CD14-positive monocyte (primary cell): ENCODE measurements around the gene HYAL1. TPM values are rescaled to one million over a fixed set of nuclear protein-coding genes. Genes with fewer than 3 reads are reported as not detected.

ENCODE experiments used
- DNase-seq, 3 donors: peaks; one replicate each; pipeline ENCODE4 v3.0.0-alpha.2; 2011 to 2022
- H2AFZ ChIP-seq: 2 replicates; pipeline ENCODE4 v1.6.0; 2012; ENCODE audit warnings: mild to moderate bottlenecking, low read depth, low read length, inconsistent platforms; ENCODE audit not compliant: insufficient read depth, poor library complexity, severe bottlenecking
- H3K27ac ChIP-seq, 2 donors: 1 replicate in 1 of 2; 2 replicates in 1 of 2; pipeline ENCODE4 v1.5.1; 2012 to 2013; ENCODE audit warnings: low read length in 2 of 2, control low read depth in 1 of 2, inconsistent platforms in 1 of 2, low read depth in 1 of 2, mild to moderate bottlenecking in 1 of 2
- H3K27me3 ChIP-seq, 2 donors: one replicate each; pipeline versions ENCODE4 v1.6.0 to v1.6.1; 2011 to 2013; ENCODE audit warnings: low read length in 2 of 2; ENCODE audit not compliant: control insufficient read depth in 2 of 2, insufficient read depth in 2 of 2
- H3K36me3 ChIP-seq, 2 donors: replicated peaks in 1 of 2; 1 replicate in 1 of 2; 2 replicates in 1 of 2; pipeline versions ENCODE4 v1.5.1 to v1.6.1; 2012 to 2013; ENCODE audit warnings: low read length in 2 of 2, control low read depth in 1 of 2, inconsistent platforms in 1 of 2, mild to moderate bottlenecking in 1 of 2; ENCODE audit not compliant: insufficient read depth in 2 of 2, control insufficient read depth in 1 of 2
- H3K4me1 ChIP-seq, 2 donors: 1 replicate in 1 of 2; 2 replicates in 1 of 2; pipeline versions ENCODE4 v1.5.1 to v1.6.1; 2012 to 2013; ENCODE audit warnings: low read length in 2 of 2, control low read depth in 1 of 2, inconsistent platforms in 1 of 2, mild to moderate bottlenecking in 1 of 2, moderate library complexity in 1 of 2; ENCODE audit not compliant: insufficient read depth in 2 of 2, control insufficient read depth in 1 of 2
- H3K4me2 ChIP-seq: replicated peaks from 2 replicates; pipeline ENCODE3; 2012; ENCODE audit warnings: low read length, moderate library complexity, mild to moderate bottlenecking; ENCODE audit not compliant: poor library complexity, severe bottlenecking; ENCODE audit errors: extremely low read depth
- H3K4me3 ChIP-seq, 3 experiments: fragments of 200-600 bp in 1 of 3; sonication (generic) in 1 of 3; replicated peaks in 1 of 3; 1 replicate in 2 of 3; 2 replicates in 1 of 3; pipeline ENCODE4 v1.5.1; 2011 to 2013; ENCODE audit warnings: low read length in 3 of 3, mild to moderate bottlenecking in 3 of 3, control low read depth in 2 of 3, low read depth in 2 of 3, inconsistent platforms in 1 of 3, moderate library complexity in 1 of 3
- H3K79me2 ChIP-seq: 2 replicates; pipeline ENCODE4 v1.6.0; 2012; ENCODE audit warnings: mild to moderate bottlenecking, control low read depth, inconsistent platforms, low read length, moderate library complexity; ENCODE audit not compliant: insufficient read depth
- H3K9ac ChIP-seq: 2 replicates; pipeline ENCODE4 v1.6.0; 2017; ENCODE audit warnings: low read length, mild to moderate bottlenecking; ENCODE audit not compliant: insufficient read depth, poor library complexity, severe bottlenecking
- H3K9me3 ChIP-seq, 2 donors: replicated peaks in 1 of 2; 1 replicate in 1 of 2; 2 replicates in 1 of 2; pipeline versions ENCODE4 v1.5.1 to v1.6.1; 2012 to 2013; ENCODE audit warnings: low read length in 2 of 2, control low read depth in 1 of 2; ENCODE audit not compliant: control insufficient read depth in 1 of 2, insufficient read depth in 1 of 2
- H4K20me1 ChIP-seq: 2 replicates; pipeline ENCODE4 v1.6.0; 2012; ENCODE audit warnings: mild to moderate bottlenecking, low read length, control low read depth, moderate library complexity; ENCODE audit not compliant: insufficient read depth
- H3K27ac Mint-ChIP-seq, 7 donors: one replicate each; pipeline ENCODE4 v1.8.0; 2020; ENCODE audit warnings: mild to moderate bottlenecking in 7 of 7, mixed read lengths in 7 of 7, moderate library complexity in 6 of 7, inconsistent platforms in 2 of 7
- H3K27me3 Mint-ChIP-seq, 3 donors: one replicate each; pipeline ENCODE4 v1.8.0; 2021 to 2022; ENCODE audit warnings: low read depth in 3 of 3, mild to moderate bottlenecking in 3 of 3, mixed read lengths in 3 of 3, moderate library complexity in 3 of 3, inconsistent platforms in 1 of 3
- H3K36me3 Mint-ChIP-seq, 2 donors: one replicate each; pipeline ENCODE4 v1.8.0; 2020; ENCODE audit warnings: mixed read lengths in 2 of 2, inconsistent platforms in 1 of 2, mild to moderate bottlenecking in 1 of 2
- H3K4me1 Mint-ChIP-seq: one replicate; pipeline ENCODE4 v1.8.0; 2020; ENCODE audit warnings: mild to moderate bottlenecking, mixed read lengths
- H3K4me3 Mint-ChIP-seq, 2 donors: one replicate each; pipeline ENCODE4 v1.8.0; 2020; ENCODE audit warnings: mild to moderate bottlenecking in 2 of 2, mixed read lengths in 2 of 2, moderate library complexity in 1 of 2
- H3K9me3 Mint-ChIP-seq, 7 donors: one replicate each; pipeline ENCODE4 v1.8.0; 2020 to 2022; ENCODE audit warnings: mixed read lengths in 7 of 7, mild to moderate bottlenecking in 6 of 7, moderate library complexity in 6 of 7, inconsistent platforms in 2 of 7
- WGBS: methylation state at CpG from one replicate; pipeline ENCODE4 v1.1.5; 2013; ENCODE audit warnings: missing lambda C conversion rate; ENCODE audit not compliant: insufficient coverage; 5-methylcytosine and 5-hydroxymethylcytosine counted together
- intact Hi-C, 2 donors: fragments of 100-400 bp; cut with micrococcal nuclease; formaldehyde crosslinking; loops; one replicate each; pipeline versions ENCODE4 v1.15.0 to v1.15.1; 2023
- polyA plus RNA-seq, 3 donors: library from polyadenylated mRNA; depleted of rRNA in 1 of 3; unstranded in 2 of 3; stranded (reverse) in 1 of 3; fragments of 300-500 nt in 2 of 3; fragments of >200 nt in 1 of 3; fragmentation: Illumina TruSeq in 2 of 3; gene quantifications; 1 replicate in 2 of 3; 2 replicates in 1 of 3; pipeline ENCODE4 v1.2.3, GENCODE V29; 2012 to 2021
- TF ChIP-seq, protein P1 (sequence below): fragments of 200-600 bp; IDR thresholded peaks from one replicate; pipeline ENCODE4 v1.8.0; 2022; ENCODE audit warnings: antibody characterized with exemption, mild to moderate bottlenecking

Gene HYAL1
- polyA plus RNA-seq, 3 donors = 0.57 TPM; not detected in 2

DNA sequence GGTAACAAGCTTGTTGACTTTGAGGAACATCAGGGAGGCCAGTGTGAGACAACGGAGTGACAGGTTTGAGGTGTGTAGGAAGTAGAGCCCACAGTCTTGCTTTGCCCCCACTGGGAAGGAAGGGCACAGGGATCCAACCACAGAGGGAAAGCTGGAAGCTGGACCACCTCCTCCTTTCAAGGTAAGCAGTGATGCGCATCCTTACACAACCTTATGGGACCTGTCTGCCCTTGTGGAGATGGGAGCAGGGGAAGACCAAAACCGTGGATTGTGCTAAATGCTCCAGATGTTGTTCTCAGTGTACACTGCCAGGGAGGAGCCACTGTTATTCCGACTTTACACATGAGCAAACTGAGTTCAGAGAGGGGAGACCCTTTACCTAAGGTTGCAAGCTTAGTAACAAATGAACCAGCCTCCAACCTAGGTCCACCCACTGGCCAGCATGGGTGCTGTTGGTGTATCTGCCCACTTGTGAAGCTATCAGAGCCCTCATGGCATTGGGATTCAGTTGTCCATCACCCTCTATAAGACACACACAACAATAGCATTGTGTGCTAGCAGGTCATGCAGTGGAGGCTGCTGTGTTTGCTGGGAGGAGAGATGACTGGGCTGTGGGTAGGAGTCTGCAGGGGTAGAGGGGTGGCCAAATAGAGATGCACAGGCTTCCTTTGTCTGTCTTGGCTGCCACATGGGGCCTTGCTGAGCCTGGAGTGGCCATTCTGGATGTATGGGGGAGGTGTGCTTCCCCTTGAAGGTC lies 25.1 kb downstream of the HYAL1 start:
- H3K27ac Mint-ChIP-seq = peak overlapping the region in 1 of 7 donors; percentile 1
- H3K9ac ChIP-seq = no peak overlapping the region
- no peaks in the 10 kb centered on the region for H4K20me1 ChIP-seq
- H3K79me2 ChIP-seq = no peaks in the 10 kb centered on the region
- no peaks in the 10 kb centered on the region for H3K36me3 ChIP-seq
- H3K4me1 Mint-ChIP-seq = peaks cover 22% of the 10 kb centered on the region
- TF ChIP-seq, protein P1, sequence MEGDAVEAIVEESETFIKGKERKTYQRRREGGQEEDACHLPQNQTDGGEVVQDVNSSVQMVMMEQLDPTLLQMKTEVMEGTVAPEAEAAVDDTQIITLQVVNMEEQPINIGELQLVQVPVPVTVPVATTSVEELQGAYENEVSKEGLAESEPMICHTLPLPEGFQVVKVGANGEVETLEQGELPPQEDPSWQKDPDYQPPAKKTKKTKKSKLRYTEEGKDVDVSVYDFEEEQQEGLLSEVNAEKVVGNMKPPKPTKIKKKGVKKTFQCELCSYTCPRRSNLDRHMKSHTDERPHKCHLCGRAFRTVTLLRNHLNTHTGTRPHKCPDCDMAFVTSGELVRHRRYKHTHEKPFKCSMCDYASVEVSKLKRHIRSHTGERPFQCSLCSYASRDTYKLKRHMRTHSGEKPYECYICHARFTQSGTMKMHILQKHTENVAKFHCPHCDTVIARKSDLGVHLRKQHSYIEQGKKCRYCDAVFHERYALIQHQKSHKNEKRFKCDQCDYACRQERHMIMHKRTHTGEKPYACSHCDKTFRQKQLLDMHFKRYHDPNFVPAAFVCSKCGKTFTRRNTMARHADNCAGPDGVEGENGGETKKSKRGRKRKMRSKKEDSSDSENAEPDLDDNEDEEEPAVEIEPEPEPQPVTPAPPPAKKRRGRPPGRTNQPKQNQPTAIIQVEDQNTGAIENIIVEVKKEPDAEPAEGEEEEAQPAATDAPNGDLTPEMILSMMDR = no peak
- H3K27me3 ChIP-seq = peaks cover 24 to 47% of the 10 kb centered on the region in 2 donors
- H3K36me3 Mint-ChIP-seq = peaks cover 6 to 8% of the 10 kb centered on the region in 2 donors
- H3K9me3 ChIP-seq = peaks cover 3 to 11% of the 10 kb centered on the region in 2 donors
- no peak for DNase-seq
- WGBS = 93% methylated on average over 2 of the region's 4 CpGs
- no peak overlapping the region for H3K4me2 ChIP-seq
- no peak overlapping the region for H2AFZ ChIP-seq
- peaks cover 42 to 57% (median 51%) of the 10 kb centered on the region in 3 donors for H3K27me3 Mint-ChIP-seq
- peaks cover 12 to 28% of the 10 kb centered on the region in 2 donors for H3K4me1 ChIP-seq
- peak overlapping the region in 1 of 2 donors; percentile 65 for H3K4me3 Mint-ChIP-seq
- intact Hi-C loops = no loop called here
- no peak overlapping the region for H3K4me3 ChIP-seq
- H3K9me3 Mint-ChIP-seq = peaks cover 0 to 18% (median 11%) of the 10 kb centered on the region in 7 donors
- H3K27ac ChIP-seq = no peak overlapping the region

DNA sequence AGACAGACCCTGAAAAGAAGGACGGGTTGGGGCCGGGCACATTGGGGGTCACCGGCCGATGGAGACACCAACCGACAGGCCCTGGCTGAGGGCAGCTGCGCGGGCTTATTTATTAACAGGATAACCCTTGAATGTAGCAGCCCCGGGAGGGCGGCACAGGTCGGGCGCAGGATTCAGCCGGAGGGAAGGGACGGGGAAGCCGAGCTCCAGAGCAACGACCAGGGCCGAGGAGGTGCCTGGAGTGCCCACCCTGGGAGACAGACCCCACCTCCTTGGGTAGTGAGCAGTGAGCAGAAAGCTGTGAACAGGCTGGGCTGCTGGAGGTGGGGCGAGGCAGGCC lies 26.6 kb downstream of the HYAL1 start:
- WGBS = 70% methylated on average over 16 of the region's 17 CpGs
- intact Hi-C loops = no loop called here
- peak overlapping the region in 1 of 2 donors; percentile 65 for H3K4me3 Mint-ChIP-seq

More for the DNA sequence above, 26.6 kb downstream of the HYAL1 start:
- Histone ChIP-seq H3K27ac (no peak overlapping the region), H3K9me3 (peaks cover 3 to 11% of the 10 kb centered on the region in 2 donors), H3K9ac (no peak overlapping the region), H3K27me3 (peaks cover 24 to 50% of the 10 kb centered on the region in 2 donors), H3K4me1 (peaks cover 16 to 34% of the 10 kb centered on the region in 2 donors), H3K4me3 (no peak overlapping the region), H4K20me1 (no peaks in the 10 kb centered on the region), H2AFZ (no peak overlapping the region), H3K4me2 (no peak overlapping the region), H3K36me3 (no peaks in the 10 kb centered on the region), H3K79me2 (no peaks in the 10 kb centered on the region)
- peaks cover 0 to 18% (median 13%) of the 10 kb centered on the region in 7 donors for H3K9me3 Mint-ChIP-seq
- H3K4me1 Mint-ChIP-seq = peaks cover 26% of the 10 kb centered on the region
- no peak for DNase-seq
- TF ChIP-seq, protein P1 = no peak
- H3K27ac Mint-ChIP-seq = no peak overlapping the region
- H3K36me3 Mint-ChIP-seq = peaks cover 6 to 8% of the 10 kb centered on the region in 2 donors
- peaks cover 42 to 62% (median 57%) of the 10 kb centered on the region in 3 donors for H3K27me3 Mint-ChIP-seq
